Liver (tissue), 9 donors: ENCODE measurements around the gene TMEM260. TPM values are rescaled to one million over a fixed set of nuclear protein-coding genes. Genes with fewer than 3 reads are reported as not detected.
A peak's percentile ranks its signal among the peaks of the same experiment; 100 is the strongest.

Experiments
- DNase-seq: peaks from one replicate; pipeline ENCODE4 v3.0.0-alpha.2; 2017; ENCODE audit warnings: low spot score
- H3K27ac ChIP-seq, 2 donors: one replicate each; pipeline ENCODE4 v1.7.0; 2013; ENCODE audit warnings: inconsistent platforms in 2 of 2, low read length in 2 of 2, control low read depth in 1 of 2, low read depth in 1 of 2, mild to moderate bottlenecking in 1 of 2
- H3K27me3 ChIP-seq, 4 donors: one replicate each; pipeline versions ENCODE4 v1.6.1 to v1.7.0; 2013; ENCODE audit warnings: low read length in 3 of 4, inconsistent platforms in 1 of 4, mild to moderate bottlenecking in 1 of 4, moderate library complexity in 1 of 4; ENCODE audit not compliant: control insufficient read depth in 4 of 4, insufficient read depth in 4 of 4
- H3K36me3 ChIP-seq, 4 donors: one replicate each; pipeline versions ENCODE4 v1.6.1 to v1.7.0; 2013; ENCODE audit warnings: low read length in 3 of 4, mild to moderate bottlenecking in 3 of 4, low read depth in 1 of 4, moderate library complexity in 1 of 4; ENCODE audit not compliant: control insufficient read depth in 4 of 4, insufficient read depth in 3 of 4
- H3K4me1 ChIP-seq, 4 donors: one replicate each; pipeline versions ENCODE4 v1.6.1 to v1.7.0; 2013; ENCODE audit warnings: low read length in 3 of 4, mild to moderate bottlenecking in 3 of 4, moderate library complexity in 1 of 4; ENCODE audit not compliant: control insufficient read depth in 4 of 4, insufficient read depth in 4 of 4
- H3K4me3 ChIP-seq, 3 donors: one replicate each; pipeline versions ENCODE4 v1.6.1 to v1.7.0; 2013; ENCODE audit warnings: low read length in 3 of 3, control low read depth in 1 of 3, low read depth in 1 of 3, mild to moderate bottlenecking in 1 of 3
- H3K9ac ChIP-seq, 2 donors: one replicate each; pipeline ENCODE4 v1.7.0; 2013; ENCODE audit warnings: low read length in 2 of 2, mild to moderate bottlenecking in 2 of 2, moderate library complexity in 2 of 2, control low read depth in 1 of 2, low read depth in 1 of 2
- H3K9me3 ChIP-seq, 4 donors: one replicate each; pipeline versions ENCODE4 v1.6.1 to v1.7.0; 2013; ENCODE audit warnings: low read length in 3 of 4; ENCODE audit not compliant: control insufficient read depth in 4 of 4
- ATF3 ChIP-seq: IDR thresholded peaks from 2 replicates; pipeline ENCODE4 v1.6.1; 2016; ENCODE audit warnings: antibody characterized with exemption
- CTCF ChIP-seq: fragments of 150-350 bp; IDR thresholded peaks from 2 replicates; pipeline ENCODE4 v1.5.1; 2017; ENCODE audit warnings: improper control_type of control experiment, low read depth, low read length; ENCODE audit not compliant: missing input control
- EGR1 ChIP-seq, 2 donors: IDR thresholded peaks; 2 replicates each; pipeline ENCODE4 v1.6.1; 2016 to 2018; ENCODE audit warnings: antibody characterized with exemption in 2 of 2, low read depth in 2 of 2
- FOXA1 ChIP-seq: IDR thresholded peaks from 2 replicates; pipeline ENCODE4 v1.6.1; 2016; ENCODE audit warnings: antibody characterized with exemption
- FOXA2 ChIP-seq: IDR thresholded peaks from 2 replicates; pipeline ENCODE4 v1.6.1; 2016; ENCODE audit warnings: antibody characterized with exemption
- GABPA ChIP-seq, 2 donors: IDR thresholded peaks in 1 of 2; conservative IDR thresholded peaks in 1 of 2; 2 replicates each; pipeline ENCODE4 v1.6.1; 2016; ENCODE audit warnings: antibody characterized with exemption in 2 of 2, mild to moderate bottlenecking in 1 of 2, moderate library complexity in 1 of 2
- HNF4A ChIP-seq, 2 donors: conservative IDR thresholded peaks; 2 replicates each; pipeline ENCODE4 v1.6.1; 2016; ENCODE audit warnings: antibody characterized with exemption in 2 of 2, mild to moderate bottlenecking in 2 of 2
- HNF4G ChIP-seq: IDR thresholded peaks from 2 replicates; pipeline ENCODE4 v1.6.1; 2016; ENCODE audit warnings: antibody characterized with exemption
- JUND ChIP-seq, 2 donors: IDR thresholded peaks; 2 replicates each; pipeline ENCODE4 v1.6.1; 2016; ENCODE audit warnings: antibody characterized with exemption in 2 of 2
- MAX ChIP-seq: IDR thresholded peaks from 2 replicates; pipeline ENCODE4 v1.6.1; 2016; ENCODE audit warnings: antibody characterized with exemption
- NR2F2 ChIP-seq: IDR thresholded peaks from 2 replicates; pipeline ENCODE4 v1.6.1; 2016; ENCODE audit warnings: antibody characterized with exemption
- RAD21 ChIP-seq, 2 donors: IDR thresholded peaks; 2 replicates each; pipeline ENCODE4 v1.6.1; 2016; ENCODE audit warnings: antibody characterized with exemption in 2 of 2, mild to moderate bottlenecking in 2 of 2
- REST ChIP-seq: IDR thresholded peaks from 2 replicates; pipeline ENCODE4 v1.6.1; 2016; ENCODE audit warnings: antibody characterized with exemption, mild to moderate bottlenecking
- RXRA ChIP-seq, 2 donors: IDR thresholded peaks; 2 replicates each; pipeline ENCODE4 v1.6.1; 2017 to 2018; ENCODE audit warnings: antibody characterized with exemption in 2 of 2, mild to moderate bottlenecking in 1 of 2
- SP1 ChIP-seq: IDR thresholded peaks from 2 replicates; pipeline ENCODE4 v1.6.1; 2018; ENCODE audit warnings: antibody characterized with exemption, mild to moderate bottlenecking
- TAF1 ChIP-seq: conservative IDR thresholded peaks from 2 replicates; pipeline ENCODE4 v1.6.1; 2016; ENCODE audit warnings: antibody characterized with exemption, mild to moderate bottlenecking
- YY1 ChIP-seq: IDR thresholded peaks from 2 replicates; pipeline ENCODE4 v1.6.1; 2016; ENCODE audit warnings: antibody characterized with exemption, mild to moderate bottlenecking
- ZBTB33 ChIP-seq: IDR thresholded peaks from 2 replicates; pipeline ENCODE4 v1.6.1; 2016; ENCODE audit warnings: antibody characterized with exemption
- WGBS: extraction: QIAGEN DNeasy Blood & Tissue Kit; methylation state at CpG from one replicate; pipeline ENCODE4 v1.1.7; 2013; 5-methylcytosine and 5-hydroxymethylcytosine counted together
- polyA plus RNA-seq, 2 donors: library from polyadenylated mRNA; stranded (reverse) in 1 of 2; unstranded in 1 of 2; fragments of 200-250 nt in 1 of 2; fragments of >200 nt in 1 of 2; fragmentation: Nextera tagmentation in 1 of 2; extraction: Ambion mirVana in 1 of 2; gene quantifications; one replicate each; pipeline versions ENCODE4 v1.2.1 to v1.2.3, GENCODE V29; 2013 to 2015
- total RNA-seq, 2 donors: library from RNA; depleted of rRNA; stranded (reverse); fragments of >200 nt; gene quantifications; one replicate each; pipeline ENCODE4 v1.2.3, GENCODE V29; 2014
- donor health status: healthy.
- donor health status: healthy.
- donor health status: healthy.
- donor health status: healthy.
- donor health status: healthy.

Gene TMEM260
- 10 to 100 TPM; 10.1 to 11.6 TPM for total RNA-seq
- polyA plus RNA-seq: 1 to 10 TPM; 4.9 to 7.9 TPM

GRCh38 chr14:56579345-56580220, at the start of gene TMEM260:
Gene TMEM260, plus strand, starts transcription at chr14:56579798. Its CDS starts 117 bp downstream, at chr14:56579915.
- Histone ChIP-seq H3K27ac (peak within 1 kb of the TSS; percentile 74 to 83), H3K27me3 (no peaks in the 10 kb centered on the region), H3K9me3 (no peaks in the 10 kb centered on the region), H3K4me1 (peaks cover 7 to 25% (median 20%) of the 10 kb centered on the region in 4 donors), H3K9ac (peak within 1 kb of the TSS; percentile 89 to 92), H3K4me3 (peak within 1 kb of the TSS; percentile 92 to 98 (median 93)), H3K36me3 (no peaks in the 10 kb centered on the region)
- TF ChIP-seq RXRA (IDR thresholded peaks at IDR 0.05): no peak
- TF ChIP-seq JUND (IDR thresholded peaks at IDR 0.05): no peak
- TF ChIP-seq HNF4A (conservative IDR thresholded peaks at IDR 0.05): no peak
- peak; percentile 56 for TF ChIP-seq SP1
- TF ChIP-seq HNF4G: no peak
- TF ChIP-seq FOXA1: no peak
- no peak for TF ChIP-seq REST
- no peak for TF ChIP-seq TAF1
- peak; percentile 27 for TF ChIP-seq NR2F2
- no peak for TF ChIP-seq FOXA2
- peak in 1 of 2 donors; percentile 61 for TF ChIP-seq GABPA (IDR thresholded peaks at IDR 0.05 in 1 of 2, conservative IDR thresholded peaks at IDR 0.05 in 1 of 2)
- TF ChIP-seq ATF3: peak; percentile 15
- peak; percentile 76 for TF ChIP-seq YY1
- TF ChIP-seq EGR1 (IDR thresholded peaks at IDR 0.05; ENCODE audit: low read depth in 2 of 2): peak in 1 of 2 donors; percentile 48
- TF ChIP-seq MAX: peak; percentile 74
- peak; percentile 66 for TF ChIP-seq ZBTB33
- TF ChIP-seq RAD21 (IDR thresholded peaks at IDR 0.05): peak; percentile 69 to 74
- TF ChIP-seq CTCF: peak; percentile 94
- under 1% methylated on average over 60 of the region's 60 CpGs for WGBS
- peak; percentile 93 for DNase-seq
